IgD-negative memory B cell (primary cell): ENCODE data around the gene NAGLU. TPM values are rescaled to one million over a fixed set of nuclear protein-coding genes. Genes with fewer than 3 reads are reported as not detected.

Source experiments
- H3K27ac Mint-ChIP-seq, 3 donors: one replicate each; pipeline ENCODE4 v1.8.0; 2020 to 2022; ENCODE audit warnings: mild to moderate bottlenecking in 3 of 3, mixed read lengths in 3 of 3, moderate library complexity in 1 of 3
- H3K27me3 Mint-ChIP-seq: one replicate; pipeline ENCODE4 v1.8.0; 2021; ENCODE audit warnings: mixed read lengths
- H3K36me3 Mint-ChIP-seq: one replicate; pipeline ENCODE4 v1.8.0; 2020; ENCODE audit warnings: mild to moderate bottlenecking, mixed read lengths
- H3K4me1 Mint-ChIP-seq, 3 donors: one replicate each; pipeline ENCODE4 v1.8.0; 2020 to 2022; ENCODE audit warnings: mixed read lengths in 3 of 3, mild to moderate bottlenecking in 1 of 3
- H3K4me3 Mint-ChIP-seq, 4 donors: one replicate each; pipeline ENCODE4 v1.8.0; 2020 to 2022; ENCODE audit warnings: mild to moderate bottlenecking in 4 of 4, mixed read lengths in 4 of 4, moderate library complexity in 3 of 4
- H3K9me3 Mint-ChIP-seq, 3 donors: one replicate each; pipeline ENCODE4 v1.8.0; 2020 to 2021; ENCODE audit warnings: mixed read lengths in 3 of 3, mild to moderate bottlenecking in 1 of 3
- polyA plus RNA-seq: library from polyadenylated mRNA; unstranded; fragments of 300-500 nt; fragmentation: Illumina TruSeq; gene quantifications from one replicate; pipeline ENCODE4 v1.2.3, GENCODE V29; 2021

The NAGLU gene
- polyA plus RNA-seq, 1 donor from 2014 or later: 14.4 TPM

- H3K36me3 Mint-ChIP-seq: peaks cover 1% of the 10 kb centered on the region
- H3K27me3 Mint-ChIP-seq: no peaks in the 10 kb centered on the region
- peak overlapping the region; percentile 88 to 94 (median 94) for H3K27ac Mint-ChIP-seq
- peaks cover 17 to 26% (median 19%) of the 10 kb centered on the region in 3 donors for H3K4me1 Mint-ChIP-seq
- peak overlapping the region; percentile 91 to 98 (median 96) for H3K4me3 Mint-ChIP-seq
- no peaks in the 10 kb centered on the region for H3K9me3 Mint-ChIP-seq
Measured at GRCh38 chr17:42562388-42563142, 26.5 kb downstream of the NAGLU start.

- Mint-ChIP-seq H3K4me1 (peaks cover 21 to 30% (median 23%) of the 10 kb centered on the region in 3 donors), H3K4me3 (peak overlapping the region; percentile 91 to 98 (median 96)), H3K27me3 (no peaks in the 10 kb centered on the region), H3K36me3 (peaks cover 1% of the 10 kb centered on the region), H3K27ac (peak overlapping the region in 2 of 3 donors; percentile 94), H3K9me3 (no peaks in the 10 kb centered on the region)
Measured at GRCh38 chr17:42563143-42563509, 27.1 kb downstream of the NAGLU start.

GRCh38 chr17:42563543-42563942 is 27.5 kb downstream of the NAGLU start:
- Mint-ChIP-seq H3K9me3 (no peaks in the 10 kb centered on the region), H3K27ac (peak overlapping the region in 1 of 3 donors; percentile 94), H3K4me1 (peaks cover 21 to 30% (median 23%) of the 10 kb centered on the region in 3 donors), H3K27me3 (no peaks in the 10 kb centered on the region), H3K4me3 (peak overlapping the region; percentile 91 to 98 (median 96)), H3K36me3 (peaks cover 1% of the 10 kb centered on the region)

- H3K4me3 Mint-ChIP-seq: peak overlapping the region in 2 of 4 donors; percentile 95 to 96
- H3K27me3 Mint-ChIP-seq: no peaks in the 10 kb centered on the region
- peaks cover 1% of the 10 kb centered on the region for H3K36me3 Mint-ChIP-seq
- no peaks in the 10 kb centered on the region for H3K9me3 Mint-ChIP-seq
- H3K4me1 Mint-ChIP-seq: peaks cover 21 to 30% (median 23%) of the 10 kb centered on the region in 3 donors
- peak overlapping the region in 1 of 3 donors; percentile 94 for H3K27ac Mint-ChIP-seq
Measured at GRCh38 chr17:42563950-42564349, 27.9 kb downstream of the NAGLU start.

GRCh38 chr17:42564815-42565522 is 28.9 kb downstream of the NAGLU start:
- no peaks in the 10 kb centered on the region for H3K9me3 Mint-ChIP-seq
- H3K4me1 Mint-ChIP-seq: peaks cover 21 to 26% (median 23%) of the 10 kb centered on the region in 3 donors

GRCh38 chr17:42565523-42566214 is 29.6 kb downstream of the NAGLU start:
- H3K36me3 Mint-ChIP-seq: peaks cover 1% of the 10 kb centered on the region
- peaks cover 21 to 26% (median 22%) of the 10 kb centered on the region in 3 donors for H3K4me1 Mint-ChIP-seq
- peak overlapping the region in 3 of 4 donors; percentile 90 to 96 (median 95) for H3K4me3 Mint-ChIP-seq
- H3K27me3 Mint-ChIP-seq: no peaks in the 10 kb centered on the region
- H3K27ac Mint-ChIP-seq: peak overlapping the region in 2 of 3 donors; percentile 94 to 98
- no peaks in the 10 kb centered on the region for H3K9me3 Mint-ChIP-seq

More at GRCh38 chr17:42564815-42565522, 28.9 kb downstream of the NAGLU start:
- Mint-ChIP-seq H3K4me3 (peak overlapping the region in 3 of 4 donors; percentile 30 to 95 (median 90)), H3K27me3 (no peaks in the 10 kb centered on the region), H3K36me3 (peaks cover 1% of the 10 kb centered on the region), H3K27ac (peak overlapping the region in 1 of 3 donors; percentile 94)

GRCh38 chr17:42566215-42566882 is 30.3 kb downstream of the NAGLU start:
- Mint-ChIP-seq H3K36me3 (peaks cover 1% of the 10 kb centered on the region), H3K27ac (peak overlapping the region; percentile 64 to 98 (median 92)), H3K27me3 (no peaks in the 10 kb centered on the region), H3K4me1 (peaks cover 19 to 26% (median 21%) of the 10 kb centered on the region in 3 donors), H3K9me3 (no peaks in the 10 kb centered on the region), H3K4me3 (peak overlapping the region; percentile 90 to 99 (median 96))

- H3K4me1 Mint-ChIP-seq: peaks cover 17 to 21% (median 18%) of the 10 kb centered on the region in 3 donors
Measured at GRCh38 chr17:42566883-42567573, 31.0 kb downstream of the NAGLU start, which contains the start of gene MLX. Gene MLX (plus strand): TSS chr17:42567100. CDS start chr17:42567125, 25 bp downstream.

GRCh38 chr17:42568341-42569111 is 32.5 kb downstream of the NAGLU start:
- no peaks in the 10 kb centered on the region for H3K9me3 Mint-ChIP-seq
- peak overlapping the region in 1 of 3 donors; percentile 25 for H3K27ac Mint-ChIP-seq
- peak overlapping the region; percentile 46 to 99 (median 77) for H3K4me3 Mint-ChIP-seq
- peaks cover 11 to 14% (median 12%) of the 10 kb centered on the region in 3 donors for H3K4me1 Mint-ChIP-seq
- H3K36me3 Mint-ChIP-seq: peaks cover 1% of the 10 kb centered on the region
- H3K27me3 Mint-ChIP-seq: no peaks in the 10 kb centered on the region

More at GRCh38 chr17:42566883-42567573, 31.0 kb downstream of the NAGLU start, which contains the start of gene MLX:
- Mint-ChIP-seq H3K4me3 (peak within 1 kb of the TSS; percentile 90 to 99 (median 96)), H3K27me3 (no peaks in the 10 kb centered on the region), H3K9me3 (no peaks in the 10 kb centered on the region), H3K36me3 (peaks cover 1% of the 10 kb centered on the region), H3K27ac (peak within 1 kb of the TSS; percentile 64 to 98 (median 92))

- Mint-ChIP-seq H3K27ac (no peak overlapping the region), H3K27me3 (no peaks in the 10 kb centered on the region), H3K36me3 (peaks cover 1% of the 10 kb centered on the region), H3K9me3 (no peaks in the 10 kb centered on the region), H3K4me3 (peak overlapping the region in 1 of 4 donors; percentile 32), H3K4me1 (peaks cover 15 to 18% (median 16%) of the 10 kb centered on the region in 3 donors)
Measured at GRCh38 chr17:42571435-42572225, 35.6 kb downstream of the NAGLU start.

GRCh38 chr17:42573095-42573494 is 37.1 kb downstream of the NAGLU start:
- Mint-ChIP-seq H3K4me3 (peak overlapping the region in 1 of 4 donors; percentile 11), H3K36me3 (no peaks in the 10 kb centered on the region), H3K27me3 (no peaks in the 10 kb centered on the region), H3K4me1 (peaks cover 13 to 22% (median 22%) of the 10 kb centered on the region in 3 donors), H3K9me3 (no peaks in the 10 kb centered on the region), H3K27ac (peak overlapping the region in 1 of 3 donors; percentile 74)

- Mint-ChIP-seq H3K27me3 (no peaks in the 10 kb centered on the region), H3K27ac (peak overlapping the region in 1 of 3 donors; percentile 74), H3K36me3 (no peaks in the 10 kb centered on the region), H3K4me3 (peak overlapping the region in 2 of 4 donors; percentile 27 to 67), H3K9me3 (no peaks in the 10 kb centered on the region), H3K4me1 (peaks cover 18 to 29% (median 28%) of the 10 kb centered on the region in 3 donors)
Measured at GRCh38 chr17:42574463-42574862, 38.4 kb downstream of the NAGLU start.
